AG20443 (cell line): ENCODE measurements around the gene ANAPC2.
A peak's percentile ranks its signal among the peaks of the same experiment; 100 is the strongest.

Experiments used
- DNase-seq: peaks from one replicate; pipeline ENCODE4 v3.0.0; 2012; ENCODE audit warnings: low spot score, mixed read lengths

The ANAPC2 gene

GRCh38 chr9:137191691-137192447 lies 3.5 kb upstream of the ANAPC2 start:
- no peak for DNase-seq

GRCh38 chr9:137191245-137191644 lies 2.9 kb upstream of the ANAPC2 start:
- DNase-seq: no peak

- no peak for DNase-seq
Measured at GRCh38 chr9:137190315-137190856, 2.0 kb upstream of the ANAPC2 start.

- DNase-seq: no peak
Measured at GRCh38 chr9:137189297-137190295, 1.2 kb upstream of the ANAPC2 start.

GRCh38 chr9:137188086-137188489 lies 272 bp downstream of the ANAPC2 start:
- DNase-seq: no peak

- DNase-seq: no peak
Measured at GRCh38 chr9:137187386-137187785, 974 bp downstream of the ANAPC2 start.

- no peak for DNase-seq
Measured at GRCh38 chr9:137186385-137186784, 2.0 kb downstream of the ANAPC2 start.

- no peak for DNase-seq
Measured at GRCh38 chr9:137185921-137186320, 2.4 kb downstream of the ANAPC2 start.

- no peak for DNase-seq
Measured at GRCh38 chr9:137184881-137185660, 3.3 kb downstream of the ANAPC2 start.

- no peak for DNase-seq
Measured at GRCh38 chr9:137183980-137184595, 4.3 kb downstream of the ANAPC2 start.

GRCh38 chr9:137182836-137183235 lies 5.5 kb downstream of the ANAPC2 start:
- no peak for DNase-seq

GRCh38 chr9:137181680-137182079 lies 6.7 kb downstream of the ANAPC2 start:
- DNase-seq: no peak

- DNase-seq: no peak
Measured at GRCh38 chr9:137180491-137180890, 7.9 kb downstream of the ANAPC2 start.

- DNase-seq: no peak
Measured at GRCh38 chr9:137179761-137180160, 8.6 kb downstream of the ANAPC2 start.

- DNase-seq: no peak
Measured at GRCh38 chr9:137178939-137179630, 9.3 kb downstream of the ANAPC2 start.

- DNase-seq: no peak
Measured at GRCh38 chr9:137178201-137178938, 10.0 kb downstream of the ANAPC2 start.

- DNase-seq: peak; percentile 70
Measured at GRCh38 chr9:137176302-137177182, 11.8 kb downstream of the ANAPC2 start.

- DNase-seq: no peak
Measured at GRCh38 chr9:137175345-137175961, 12.9 kb downstream of the ANAPC2 start.
